Endothelial cell of umbilical vein (primary cell): ENCODE results near the gene PSIP1. TPM values are rescaled to one million over a fixed set of nuclear protein-coding genes. Genes with fewer than 3 reads are reported as not detected.

Experiments used
- BruUV-seq: library from RNA; stranded (reverse); fragments of 400-500 nt; replicated peaks from 2 replicates; lab custom pipeline; 2021; lab: Mats Ljungman, UMichigan
- CTCF ChIA-PET: fragments of 300-600, 350-600 bp; sonication (Branson Sonifier 250); formaldehyde crosslinking; loops from one replicate; lab custom pipeline; 2021; ENCODE audit warnings: antibody characterized with exemption, inconsistent platforms; lab: Charles Lee
- POLR2A ChIA-PET: fragments of 300-600, 350-600 bp; sonication (Branson Sonifier 250); formaldehyde crosslinking; loops from one replicate; lab custom pipeline; 2021; ENCODE audit warnings: antibody characterized with exemption, inconsistent platforms; lab: Charles Lee
- DNase-seq: peaks from one replicate; pipeline ENCODE4 v3.0.0-alpha.2; 2011; ENCODE audit warnings: low read depth, low spot score
- FAIRE-seq: peaks from 2 replicates; lab custom pipeline; 2011; peaks lifted over from hg19 to GRCh38; lab: Jason Lieb, UNC
- H2AFZ ChIP-seq: 2 replicates; pipeline ENCODE4 v1.6.0; 2012; ENCODE audit warnings: low read depth, low read length, control low read depth, inconsistent platforms
- H3K27ac ChIP-seq: 2 replicates; pipeline ENCODE4 v1.5.1; 2011; ENCODE audit warnings: low read depth, mild to moderate bottlenecking, control low read depth, low read length, moderate library complexity; ENCODE audit not compliant: insufficient read depth
- H3K27me3 ChIP-seq, 2 experiments: 2 replicates each; pipeline versions ENCODE4 v1.6.0 to v1.6.1; 2011; ENCODE audit warnings: low read length in 2 of 2, mixed read lengths in 1 of 2; ENCODE audit not compliant: control insufficient read depth in 2 of 2, insufficient read depth in 2 of 2
- H3K36me3 ChIP-seq, 2 experiments: 2 replicates in 1 of 2; 3 replicates in 1 of 2; pipeline ENCODE4 v1.5.1; 2011; ENCODE audit warnings: low read length in 2 of 2, mild to moderate bottlenecking in 1 of 2, moderate library complexity in 1 of 2; ENCODE audit not compliant: control insufficient read depth in 2 of 2, insufficient read depth in 2 of 2; ENCODE audit errors: extremely low read depth in 1 of 2
- H3K4me1 ChIP-seq: 3 replicates; pipeline ENCODE4 v1.5.1; 2011; ENCODE audit warnings: mild to moderate bottlenecking, low read length; ENCODE audit not compliant: control insufficient read depth, insufficient read depth; ENCODE audit errors: extremely low read depth
- H3K4me2 ChIP-seq: 2 replicates; pipeline ENCODE4 v1.6.1; 2011; ENCODE audit warnings: low read length, control low read depth, mixed read lengths; ENCODE audit not compliant: insufficient read depth
- H3K4me3 ChIP-seq, 3 experiments: fragments of 200-600 bp in 1 of 3; sonication (generic), shearing (Covaris generic) in 1 of 3; replicated peaks in 1 of 3; 2 replicates each; pipeline ENCODE4 v1.5.1; 2011 to 2016; ENCODE audit warnings: control low read depth in 3 of 3, low read length in 3 of 3, mild to moderate bottlenecking in 2 of 3, inconsistent platforms in 1 of 3, low read depth in 1 of 3, moderate library complexity in 1 of 3; ENCODE audit not compliant: insufficient read depth in 1 of 3
- H3K79me2 ChIP-seq: 2 replicates; pipeline ENCODE4 v1.6.0; 2012; ENCODE audit warnings: low read length, inconsistent platforms; ENCODE audit not compliant: control insufficient read depth, insufficient read depth
- H3K9ac ChIP-seq: replicated peaks from 2 replicates; pipeline ENCODE3; 2011; ENCODE audit warnings: low read length, control low read depth; ENCODE audit not compliant: insufficient read depth; ENCODE audit errors: extremely low read depth
- H3K9me1 ChIP-seq: replicated peaks from 3 replicates; pipeline ENCODE4 v1.6.0; 2011; ENCODE audit warnings: mild to moderate bottlenecking, low read length; ENCODE audit not compliant: control insufficient read depth, insufficient read depth; ENCODE audit errors: extremely low read depth
- H3K9me3 ChIP-seq: replicated peaks from 2 replicates; pipeline ENCODE4 v1.5.1; 2012; ENCODE audit warnings: low read length, inconsistent platforms; ENCODE audit not compliant: control insufficient read depth, insufficient read depth
- H4K20me1 ChIP-seq: replicated peaks from 2 replicates; pipeline ENCODE3; 2011; ENCODE audit warnings: mild to moderate bottlenecking, low read length; ENCODE audit not compliant: control insufficient read depth, insufficient read depth; ENCODE audit errors: extremely low read depth
- EZH2 ChIP-seq: IDR thresholded peaks from 2 replicates; pipeline ENCODE4 v1.6.1; 2012; ENCODE audit warnings: borderline replicate concordance, low read depth, mild to moderate bottlenecking, moderate library complexity, low read length, inconsistent platforms; ENCODE audit not compliant: severe bottlenecking
- FOS ChIP-seq: IDR thresholded peaks from 2 replicates; pipeline ENCODE4 v1.6.1; 2011; ENCODE audit warnings: mild to moderate bottlenecking, low read length, moderate library complexity, borderline replicate concordance; ENCODE audit not compliant: insufficient read depth
- GATA2 ChIP-seq: IDR thresholded peaks from 2 replicates; pipeline ENCODE4 v1.7.0; 2011; ENCODE audit warnings: low read depth, mild to moderate bottlenecking, moderate library complexity, mixed read lengths, low read length; ENCODE audit not compliant: insufficient read length, insufficient read depth
- JUN ChIP-seq: IDR thresholded peaks from 2 replicates; pipeline ENCODE4 v1.6.1; 2011; ENCODE audit warnings: borderline replicate concordance, low read depth; ENCODE audit not compliant: insufficient read length, insufficient read depth
- MYC ChIP-seq: IDR thresholded peaks from one replicate; pipeline ENCODE4 v1.6.1; 2011; ENCODE audit warnings: mild to moderate bottlenecking, low read depth, low read length
- POLR2A ChIP-seq: IDR thresholded peaks from 2 replicates; pipeline ENCODE4 v1.6.1; 2012; ENCODE audit warnings: low read depth, mild to moderate bottlenecking, control low read depth, low read length
- POLR2AphosphoS5 ChIP-seq: IDR thresholded peaks from 2 replicates; pipeline ENCODE4 v1.6.1; 2012; ENCODE audit warnings: low read depth, mild to moderate bottlenecking, control low read depth, low read length, moderate library complexity; ENCODE audit not compliant: insufficient read depth
- dilution Hi-C: fragments of 300-500 bp; cut with MboI; formaldehyde crosslinking; loops from one replicate; pipeline ENCODE4 v1.15.0; 2019; ENCODE audit warnings: low sequenced_read_pairs; ENCODE audit not compliant: extremely low pct_ligation_motif_present
- intact Hi-C: fragments of 100-400 bp; cut with micrococcal nuclease; formaldehyde crosslinking; loops from one replicate; pipeline ENCODE4 v1.10.0; 2022
- polyA plus RNA-seq, 4 experiments: library from polyadenylated mRNA; depleted of rRNA in 3 of 4; stranded (reverse) in 3 of 4; unstranded in 1 of 4; fragments of >200 nt; gene quantifications; 2 replicates each; pipeline versions ENCODE4 v1.2.1 to v1.2.3, GENCODE V29; 2011 to 2012; ENCODE audit warnings: missing spikeins in 1 of 4
- total RNA-seq: library from RNA; stranded (reverse); gene quantifications from 2 replicates; pipeline ENCODE4 v1.2.3, GENCODE V29; 2021
- TF ChIP-seq, protein P1 (sequence below), 2 donors: IDR thresholded peaks; 1 replicate in 1 of 2; 2 replicates in 1 of 2; pipeline ENCODE4 v1.5.1; 2011; ENCODE audit warnings: low read length in 2 of 2, mild to moderate bottlenecking in 2 of 2, moderate library complexity in 2 of 2, control low read depth in 1 of 2, inconsistent platforms in 1 of 2, low read depth in 1 of 2; ENCODE audit not compliant: insufficient read depth in 1 of 2; ENCODE audit errors: extremely low read depth in 1 of 2
- TF ChIP-seq, protein P2 (sequence below): IDR thresholded peaks from 2 replicates; pipeline ENCODE4 v1.6.1; 2011; ENCODE audit not compliant: insufficient read depth, insufficient read length

PSIP1 gene
- total and polyA plus RNA-seq, 2 donors (not counting 3 experiments of a cell fraction or from before 2014, with no cell fraction given) = 12.9 to 76.7 TPM

DNA sequence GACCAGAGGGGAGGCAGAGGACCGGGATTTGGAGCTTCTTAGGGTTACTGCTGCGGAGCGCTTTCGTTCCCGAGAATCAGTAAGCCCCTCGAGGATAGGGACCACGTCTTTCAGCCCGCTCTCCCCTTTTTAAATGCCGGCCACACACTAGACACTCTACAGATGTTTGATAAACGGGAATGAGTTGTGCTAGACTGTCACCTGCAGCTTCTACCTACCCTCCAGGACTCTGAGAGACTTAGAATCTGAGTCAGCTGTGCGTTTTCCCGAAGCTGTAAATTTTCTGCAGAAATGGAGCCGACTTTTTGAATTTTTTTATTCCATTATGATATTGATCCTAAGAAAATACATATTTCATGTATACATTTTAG, 42.7 kb upstream of the PSIP1 start:
- Histone ChIP-seq H3K79me2 (no peaks in the 10 kb centered on the region), H3K27me3 (no peaks in the 10 kb centered on the region), H3K9me1 (no peaks in the 10 kb centered on the region), H3K4me1 (peaks cover 8% of the 10 kb centered on the region), H3K4me3 (peak overlapping the region; percentile 40 to 92 (median 79)), H3K4me2 (peak overlapping the region; percentile 93), H3K9me3 (no peaks in the 10 kb centered on the region), H3K27ac (no peak overlapping the region), H2AFZ (peak overlapping the region; percentile 92), H4K20me1 (no peaks in the 10 kb centered on the region), H3K36me3 (no peaks in the 10 kb centered on the region), H3K9ac (peak overlapping the region; percentile 55)
- BruUV-seq = no TSS peak
- FAIRE-seq (no peak), DNase-seq (peak; percentile 4)
- dilution Hi-C loops (no loop called here), intact Hi-C loops (loop anchor here (1.0 to 10.0 kb wide), 3 partner anchors 53 to 131 kb away; partner anchors contain the start of gene SNAPC3)
- POLR2A ChIA-PET = interaction anchor here (1.4 to 1.8 kb wide), 2 partner anchors 42 to 247 kb away, joined by 3 to 9 read pairs; partner anchors contain the start of genes PSIP1 and TTC39B
- CTCF ChIA-PET = interaction anchor here (1.0 to 2.3 kb wide), 11 partner anchors 9 to 448 kb away, joined by 3 to 23 read pairs (median 7); no protein-coding TSS in a partner anchor
- no peak for TF ChIP-seq EZH2
- no peak for TF ChIP-seq FOS
- TF ChIP-seq, protein P1, sequence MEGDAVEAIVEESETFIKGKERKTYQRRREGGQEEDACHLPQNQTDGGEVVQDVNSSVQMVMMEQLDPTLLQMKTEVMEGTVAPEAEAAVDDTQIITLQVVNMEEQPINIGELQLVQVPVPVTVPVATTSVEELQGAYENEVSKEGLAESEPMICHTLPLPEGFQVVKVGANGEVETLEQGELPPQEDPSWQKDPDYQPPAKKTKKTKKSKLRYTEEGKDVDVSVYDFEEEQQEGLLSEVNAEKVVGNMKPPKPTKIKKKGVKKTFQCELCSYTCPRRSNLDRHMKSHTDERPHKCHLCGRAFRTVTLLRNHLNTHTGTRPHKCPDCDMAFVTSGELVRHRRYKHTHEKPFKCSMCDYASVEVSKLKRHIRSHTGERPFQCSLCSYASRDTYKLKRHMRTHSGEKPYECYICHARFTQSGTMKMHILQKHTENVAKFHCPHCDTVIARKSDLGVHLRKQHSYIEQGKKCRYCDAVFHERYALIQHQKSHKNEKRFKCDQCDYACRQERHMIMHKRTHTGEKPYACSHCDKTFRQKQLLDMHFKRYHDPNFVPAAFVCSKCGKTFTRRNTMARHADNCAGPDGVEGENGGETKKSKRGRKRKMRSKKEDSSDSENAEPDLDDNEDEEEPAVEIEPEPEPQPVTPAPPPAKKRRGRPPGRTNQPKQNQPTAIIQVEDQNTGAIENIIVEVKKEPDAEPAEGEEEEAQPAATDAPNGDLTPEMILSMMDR (IDR thresholded peaks at IDR 0.05; ENCODE audit: extremely low read depth in 1 of 2, insufficient read depth in 1 of 2, low read depth in 1 of 2, low read length in 2 of 2) = no peak
- no peak for TF ChIP-seq POLR2AphosphoS5
- no peak for TF ChIP-seq JUN
- TF ChIP-seq GATA2 = no peak
- TF ChIP-seq, protein P2, sequence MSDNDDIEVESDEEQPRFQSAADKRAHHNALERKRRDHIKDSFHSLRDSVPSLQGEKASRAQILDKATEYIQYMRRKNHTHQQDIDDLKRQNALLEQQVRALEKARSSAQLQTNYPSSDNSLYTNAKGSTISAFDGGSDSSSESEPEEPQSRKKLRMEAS = no peak
- no peak for TF ChIP-seq POLR2A
- no peak for TF ChIP-seq MYC
